ENCODE results near the gene PPFIBP2. TPM values are rescaled to one million over a fixed set of nuclear protein-coding genes. Genes with fewer than 3 reads are reported as not detected.

The PPFIBP2 gene
- total RNA-seq, 1 donor from 2014 or later = 64.1 TPM

GRCh38 chr11:7619322-7619721, 105.5 kb downstream of the PPFIBP2 start:
- H3K9me3 Mint-ChIP-seq (ENCODE audit: low read depth) = no peaks in the 10 kb centered on the region
- TF ChIP-seq CTCF (IDR thresholded peaks at IDR 0.05; ENCODE audit: unreplicated experiment) = no peak
- no peaks in the 10 kb centered on the region for H3K27me3 Mint-ChIP-seq
- peak overlapping the region; percentile 4 for H3K27ac Mint-ChIP-seq
- peaks cover 29% of the 10 kb centered on the region for H3K36me3 Mint-ChIP-seq (ENCODE audit: insufficient read depth)
- H3K4me3 Mint-ChIP-seq (ENCODE audit: low read depth) = no peak overlapping the region
- DNase-seq (ENCODE audit: low spot score, unreplicated experiment) = no peak
- peaks cover 10% of the 10 kb centered on the region for H3K4me1 Mint-ChIP-seq (ENCODE audit: low read depth)

GRCh38 chr11:7621090-7621489, 107.3 kb downstream of the PPFIBP2 start:
- no peak overlapping the region for H3K4me3 Mint-ChIP-seq (ENCODE audit: low read depth)
- H3K27me3 Mint-ChIP-seq = no peaks in the 10 kb centered on the region
- peaks cover 2% of the 10 kb centered on the region for H3K4me1 Mint-ChIP-seq (ENCODE audit: low read depth)
- H3K36me3 Mint-ChIP-seq (ENCODE audit: insufficient read depth) = peaks cover 21% of the 10 kb centered on the region
- no peaks in the 10 kb centered on the region for H3K9me3 Mint-ChIP-seq (ENCODE audit: low read depth)
- DNase-seq (ENCODE audit: low spot score, unreplicated experiment) = no peak
- H3K27ac Mint-ChIP-seq = no peak overlapping the region
- no peak for TF ChIP-seq CTCF (IDR thresholded peaks at IDR 0.05; ENCODE audit: unreplicated experiment)

- H3K27ac Mint-ChIP-seq = no peak overlapping the region
- no peaks in the 10 kb centered on the region for H3K9me3 Mint-ChIP-seq (ENCODE audit: low read depth)
- TF ChIP-seq CTCF (IDR thresholded peaks at IDR 0.05; ENCODE audit: unreplicated experiment) = no peak
- DNase-seq (ENCODE audit: low spot score, unreplicated experiment) = no peak
- H3K4me3 Mint-ChIP-seq (ENCODE audit: low read depth) = no peak overlapping the region
- H3K27me3 Mint-ChIP-seq = no peaks in the 10 kb centered on the region
- peaks cover 18% of the 10 kb centered on the region for H3K36me3 Mint-ChIP-seq (ENCODE audit: insufficient read depth)
- no peaks in the 10 kb centered on the region for H3K4me1 Mint-ChIP-seq (ENCODE audit: low read depth)
These were observed 107.8 kb downstream of the PPFIBP2 start for GRCh38 chr11:7621554-7621953.

GRCh38 chr11:7622721-7623120, 108.9 kb downstream of the PPFIBP2 start:
- H3K27ac Mint-ChIP-seq = no peak overlapping the region
- no peaks in the 10 kb centered on the region for H3K9me3 Mint-ChIP-seq (ENCODE audit: low read depth)
- peaks cover 16% of the 10 kb centered on the region for H3K36me3 Mint-ChIP-seq (ENCODE audit: insufficient read depth)
- no peak for TF ChIP-seq CTCF (IDR thresholded peaks at IDR 0.05; ENCODE audit: unreplicated experiment)
- H3K4me3 Mint-ChIP-seq (ENCODE audit: low read depth) = no peak overlapping the region
- DNase-seq (ENCODE audit: low spot score, unreplicated experiment) = no peak
- no peaks in the 10 kb centered on the region for H3K27me3 Mint-ChIP-seq
- H3K4me1 Mint-ChIP-seq (ENCODE audit: low read depth) = no peaks in the 10 kb centered on the region

- no peak for TF ChIP-seq CTCF (IDR thresholded peaks at IDR 0.05; ENCODE audit: unreplicated experiment)
- no peak overlapping the region for H3K4me3 Mint-ChIP-seq (ENCODE audit: low read depth)
- no peaks in the 10 kb centered on the region for H3K9me3 Mint-ChIP-seq (ENCODE audit: low read depth)
- peaks cover 20% of the 10 kb centered on the region for H3K36me3 Mint-ChIP-seq (ENCODE audit: insufficient read depth)
- DNase-seq (ENCODE audit: low spot score, unreplicated experiment) = no peak
- H3K27ac Mint-ChIP-seq = peak overlapping the region; percentile 64
- H3K4me1 Mint-ChIP-seq (ENCODE audit: low read depth) = peaks cover 4% of the 10 kb centered on the region
- H3K27me3 Mint-ChIP-seq = no peaks in the 10 kb centered on the region
These were observed 114.9 kb downstream of the PPFIBP2 start for GRCh38 chr11:7628660-7629059.

All from progenitor cell of endocrine pancreas (in vitro differentiated cells).